ENCODE results near the gene GLUD2. TPM values are rescaled to one million over a fixed set of nuclear protein-coding genes. Genes with fewer than 3 reads are reported as not detected.

The GLUD2 gene
- total RNA-seq, 1 donor from 2014 or later, result 1.5 TPM

GRCh38 chrX:121030083-121030482 is 17.3 kb upstream of the GLUD2 start:
- H3K27ac ChIP-seq (replicated peaks), result no peak overlapping the region
- intact Hi-C loops (cut with micrococcal nuclease), result no loop called here
- no peaks in the 10 kb centered on the region for H3K36me3 ChIP-seq
- no peak for TF ChIP-seq CTCF (IDR thresholded peaks at IDR 0.05; ENCODE audit: borderline replicate concordance)
- H3K4me3 ChIP-seq, result no peak overlapping the region
- no peak for DNase-seq
- H3K27me3 ChIP-seq (ENCODE audit: low read depth), result no peaks in the 10 kb centered on the region
- H3K9me3 ChIP-seq (replicated peaks), result no peaks in the 10 kb centered on the region
- H3K4me1 ChIP-seq, result no peaks in the 10 kb centered on the region

- Histone ChIP-seq H3K27me3 (ENCODE audit: low read depth) (no peaks in the 10 kb centered on the region), H3K27ac (replicated peaks) (no peak overlapping the region), H3K4me3 (no peak overlapping the region), H3K36me3 (no peaks in the 10 kb centered on the region), H3K4me1 (no peaks in the 10 kb centered on the region), H3K9me3 (replicated peaks) (no peaks in the 10 kb centered on the region)
- intact Hi-C loops (cut with micrococcal nuclease), result no loop called here
- TF ChIP-seq CTCF (IDR thresholded peaks at IDR 0.05; ENCODE audit: borderline replicate concordance), result no peak
- no peak for DNase-seq
Observed at GRCh38 chrX:121032531-121032930, 14.9 kb upstream of the GLUD2 start.

DNA sequence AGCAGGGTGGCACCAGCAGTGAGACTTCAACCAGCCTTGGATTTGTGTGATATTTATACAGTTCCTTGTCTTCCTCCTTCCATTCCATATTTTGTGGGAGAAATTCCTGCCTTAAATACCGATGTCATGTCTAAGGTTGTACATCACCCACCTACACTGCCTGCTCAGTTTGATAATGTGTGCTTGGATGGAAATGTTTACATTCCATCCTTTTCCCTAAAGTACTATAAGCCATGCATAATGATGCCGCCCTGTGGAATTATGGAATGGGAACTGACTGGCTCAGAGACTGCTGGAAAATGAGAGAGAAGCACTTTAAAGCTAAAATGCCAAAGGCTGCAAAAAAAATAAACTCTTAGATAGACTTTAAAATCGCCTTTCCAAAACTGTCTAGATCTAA is 11.3 kb upstream of the GLUD2 start:
- no peak for DNase-seq
- no peak for TF ChIP-seq CTCF (IDR thresholded peaks at IDR 0.05; ENCODE audit: borderline replicate concordance)
- Histone ChIP-seq H3K4me1 (no peaks in the 10 kb centered on the region), H3K9me3 (replicated peaks) (no peaks in the 10 kb centered on the region), H3K27ac (replicated peaks) (no peak overlapping the region), H3K4me3 (no peak overlapping the region), H3K27me3 (ENCODE audit: low read depth) (no peaks in the 10 kb centered on the region), H3K36me3 (no peaks in the 10 kb centered on the region)
- intact Hi-C loops (cut with micrococcal nuclease), result no loop called here

DNA sequence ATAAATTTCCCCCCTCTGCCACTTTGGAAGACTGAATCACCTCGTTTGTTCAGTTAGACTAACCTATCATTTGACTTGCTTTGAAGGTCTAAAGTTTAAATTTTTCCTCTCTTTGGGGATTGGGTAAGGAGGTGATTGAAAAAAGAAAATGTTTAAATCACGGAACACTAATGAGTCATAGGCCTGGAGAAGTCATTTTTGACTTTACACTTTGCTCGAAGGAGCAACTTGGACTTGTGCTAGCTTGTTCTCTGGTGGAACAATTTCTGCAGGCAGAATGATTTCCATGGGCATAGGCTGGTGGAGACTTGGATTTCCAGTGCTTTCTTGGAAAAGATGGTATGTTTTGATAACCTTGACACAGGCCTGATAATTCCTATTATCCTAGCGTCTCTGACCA is 10.5 kb upstream of the GLUD2 start:
- TF ChIP-seq CTCF (IDR thresholded peaks at IDR 0.05; ENCODE audit: borderline replicate concordance), result no peak
- DNase-seq, result no peak
- Histone ChIP-seq H3K9me3 (replicated peaks) (no peaks in the 10 kb centered on the region), H3K36me3 (no peaks in the 10 kb centered on the region), H3K4me1 (no peaks in the 10 kb centered on the region), H3K27ac (replicated peaks) (no peak overlapping the region), H3K4me3 (no peak overlapping the region), H3K27me3 (ENCODE audit: low read depth) (no peaks in the 10 kb centered on the region)
- intact Hi-C loops (cut with micrococcal nuclease), result no loop called here

- H3K4me3 ChIP-seq, result no peak overlapping the region
- no peaks in the 10 kb centered on the region for H3K36me3 ChIP-seq
- no peak for DNase-seq
- H3K27me3 ChIP-seq (ENCODE audit: low read depth), result no peaks in the 10 kb centered on the region
- no peak for TF ChIP-seq CTCF (IDR thresholded peaks at IDR 0.05; ENCODE audit: borderline replicate concordance)
- H3K9me3 ChIP-seq (replicated peaks), result no peaks in the 10 kb centered on the region
- intact Hi-C loops (cut with micrococcal nuclease), result no loop called here
- H3K4me1 ChIP-seq, result no peaks in the 10 kb centered on the region
- H3K27ac ChIP-seq (replicated peaks), result no peak overlapping the region
Observed at GRCh38 chrX:121050781-121051180, 3.4 kb downstream of the GLUD2 start.

DNA sequence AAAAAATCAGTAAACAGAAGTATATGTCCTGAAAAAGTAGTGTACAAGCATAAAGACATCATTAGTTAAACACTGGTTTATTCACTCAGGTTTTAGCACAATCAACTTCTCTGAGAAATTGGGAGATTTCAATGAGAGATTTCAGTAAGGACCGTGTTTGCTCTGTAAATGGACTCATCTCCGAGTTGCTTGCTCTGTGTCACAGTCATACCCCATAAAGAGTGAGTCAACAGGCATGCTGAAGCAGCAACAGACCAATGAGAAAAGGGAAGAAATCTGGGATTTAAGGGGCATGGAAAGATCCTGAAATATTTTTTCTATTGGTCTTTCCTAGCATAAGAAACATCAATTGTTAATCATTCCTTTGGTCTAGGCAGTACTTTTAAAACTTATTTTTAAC is 4.7 kb downstream of the GLUD2 start:
- TF ChIP-seq CTCF (IDR thresholded peaks at IDR 0.05; ENCODE audit: borderline replicate concordance), result no peak
- Histone ChIP-seq H3K36me3 (no peaks in the 10 kb centered on the region), H3K4me3 (no peak overlapping the region), H3K27ac (replicated peaks) (no peak overlapping the region), H3K9me3 (replicated peaks) (no peaks in the 10 kb centered on the region), H3K4me1 (no peaks in the 10 kb centered on the region), H3K27me3 (ENCODE audit: low read depth) (no peaks in the 10 kb centered on the region)
- DNase-seq, result no peak
- intact Hi-C loops (cut with micrococcal nuclease), result no loop called here

Data from left ventricle myocardium inferior (tissue), 1 donor.